Progenitor cell of endocrine pancreas (in vitro differentiated cells): ENCODE data around the gene PPM1H. TPM values are rescaled to one million over a fixed set of nuclear protein-coding genes. Genes with fewer than 3 reads are reported as not detected.

Experiments used
- DNase-seq: peaks from one replicate; pipeline ENCODE4 v3.0.0; 2021; ENCODE audit warnings: low spot score; ENCODE audit not compliant: unreplicated experiment
- H3K27ac Mint-ChIP-seq: 2 replicates; pipeline ENCODE4 v1.8.0; 2021; ENCODE audit warnings: mild to moderate bottlenecking, moderate library complexity, mixed read lengths
- H3K27me3 Mint-ChIP-seq: 2 replicates; pipeline ENCODE4 v1.8.0; 2021; ENCODE audit warnings: mixed read lengths
- H3K36me3 Mint-ChIP-seq: 2 replicates; pipeline ENCODE4 v1.8.0; 2022; ENCODE audit warnings: mixed read lengths; ENCODE audit not compliant: insufficient read depth
- H3K4me1 Mint-ChIP-seq: 2 replicates; pipeline ENCODE4 v1.8.0; 2021; ENCODE audit warnings: low read depth, mixed read lengths
- H3K4me3 Mint-ChIP-seq: 2 replicates; pipeline ENCODE4 v1.8.0; 2021; ENCODE audit warnings: low read depth, mild to moderate bottlenecking, moderate library complexity, mixed read lengths
- H3K9me3 Mint-ChIP-seq: 2 replicates; pipeline ENCODE4 v1.8.0; 2021; ENCODE audit warnings: low read depth, mixed read lengths
- CTCF ChIP-seq: fragments of 200-600 bp; sonication (generic); IDR thresholded peaks from one replicate; pipeline ENCODE4 v1.5.0; 2021; ENCODE audit warnings: antibody characterized with exemption, mild to moderate bottlenecking; ENCODE audit not compliant: unreplicated experiment
- total RNA-seq: library from RNA; stranded (reverse); gene quantifications from 2 replicates; pipeline ENCODE4 v1.2.1, GENCODE V29; 2021

Gene PPM1H
- total RNA-seq, 1 donor from 2014 or later: 25.4 TPM

- Mint-ChIP-seq H3K27ac (no peak overlapping the region), H3K4me3 (no peak overlapping the region), H3K4me1 (peaks cover 15% of the 10 kb centered on the region), H3K27me3 (no peaks in the 10 kb centered on the region), H3K9me3 (no peaks in the 10 kb centered on the region), H3K36me3 (peaks cover 6% of the 10 kb centered on the region)
- TF ChIP-seq CTCF: no peak
- no peak for DNase-seq
Observed at GRCh38 chr12:62716866-62717525, 218.0 kb downstream of the PPM1H start.

GRCh38 chr12:62716037-62716436, 218.9 kb downstream of the PPM1H start:
- DNase-seq: no peak
- Mint-ChIP-seq H3K36me3 (peaks cover 6% of the 10 kb centered on the region), H3K4me3 (no peak overlapping the region), H3K4me1 (peaks cover 14% of the 10 kb centered on the region), H3K27me3 (no peaks in the 10 kb centered on the region), H3K9me3 (no peaks in the 10 kb centered on the region), H3K27ac (no peak overlapping the region)
- no peak for TF ChIP-seq CTCF

- Mint-ChIP-seq H3K4me3 (no peak overlapping the region), H3K27me3 (no peaks in the 10 kb centered on the region), H3K4me1 (peaks cover 9% of the 10 kb centered on the region), H3K36me3 (peaks cover 5% of the 10 kb centered on the region), H3K27ac (no peak overlapping the region), H3K9me3 (no peaks in the 10 kb centered on the region)
- DNase-seq: no peak
- no peak for TF ChIP-seq CTCF
Observed at GRCh38 chr12:62714774-62715721, 219.9 kb downstream of the PPM1H start.

- H3K4me3 Mint-ChIP-seq: no peak overlapping the region
- no peak overlapping the region for H3K27ac Mint-ChIP-seq
- no peak for DNase-seq
- H3K4me1 Mint-ChIP-seq: peaks cover 9% of the 10 kb centered on the region
- no peaks in the 10 kb centered on the region for H3K9me3 Mint-ChIP-seq
- TF ChIP-seq CTCF: no peak
- peaks cover 3% of the 10 kb centered on the region for H3K36me3 Mint-ChIP-seq
- no peaks in the 10 kb centered on the region for H3K27me3 Mint-ChIP-seq
Observed at GRCh38 chr12:62714181-62714773, 220.7 kb downstream of the PPM1H start.

GRCh38 chr12:62713723-62714122, 221.2 kb downstream of the PPM1H start:
- Mint-ChIP-seq H3K4me1 (peaks cover 9% of the 10 kb centered on the region), H3K27me3 (no peaks in the 10 kb centered on the region), H3K4me3 (no peak overlapping the region), H3K36me3 (peaks cover 2% of the 10 kb centered on the region), H3K27ac (no peak overlapping the region), H3K9me3 (no peaks in the 10 kb centered on the region)
- DNase-seq: no peak
- no peak for TF ChIP-seq CTCF
